ENCODE results near the gene ADGRV1. TPM values are rescaled to one million over a fixed set of nuclear protein-coding genes. Genes with fewer than 3 reads are reported as not detected.

Gene ADGRV1
- total RNA-seq, 1 experiment from 2014 or later = 6.8 TPM

DNA sequence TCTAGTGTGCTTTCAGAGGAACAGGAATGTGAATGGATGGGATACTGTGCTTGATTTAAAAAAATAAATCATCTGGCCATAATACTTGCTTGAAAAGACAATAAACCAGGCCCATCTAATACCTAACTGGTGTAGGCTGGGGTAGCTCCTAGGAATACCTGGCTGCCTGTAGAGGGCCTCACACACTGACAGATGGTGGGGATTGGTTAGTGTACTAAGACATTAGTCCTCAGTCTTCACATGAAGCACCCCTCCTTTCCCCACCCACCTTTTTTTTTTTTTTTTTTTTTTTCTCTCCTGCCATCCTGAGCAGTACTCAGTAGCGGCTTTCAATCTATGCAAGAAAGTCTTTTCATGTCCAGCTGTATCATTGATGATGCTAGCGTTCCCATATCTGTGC, 130.5 kb downstream of the ADGRV1 start:
- CTCF ChIA-PET = no interaction called here
- no peak overlapping the region for H3K4me3 ChIP-seq (ENCODE audit: low read depth, low read length, poor library complexity, severe bottlenecking)
- BruUV-seq (replicated peaks) = no TSS peak
- TF ChIP-seq, protein P1, sequence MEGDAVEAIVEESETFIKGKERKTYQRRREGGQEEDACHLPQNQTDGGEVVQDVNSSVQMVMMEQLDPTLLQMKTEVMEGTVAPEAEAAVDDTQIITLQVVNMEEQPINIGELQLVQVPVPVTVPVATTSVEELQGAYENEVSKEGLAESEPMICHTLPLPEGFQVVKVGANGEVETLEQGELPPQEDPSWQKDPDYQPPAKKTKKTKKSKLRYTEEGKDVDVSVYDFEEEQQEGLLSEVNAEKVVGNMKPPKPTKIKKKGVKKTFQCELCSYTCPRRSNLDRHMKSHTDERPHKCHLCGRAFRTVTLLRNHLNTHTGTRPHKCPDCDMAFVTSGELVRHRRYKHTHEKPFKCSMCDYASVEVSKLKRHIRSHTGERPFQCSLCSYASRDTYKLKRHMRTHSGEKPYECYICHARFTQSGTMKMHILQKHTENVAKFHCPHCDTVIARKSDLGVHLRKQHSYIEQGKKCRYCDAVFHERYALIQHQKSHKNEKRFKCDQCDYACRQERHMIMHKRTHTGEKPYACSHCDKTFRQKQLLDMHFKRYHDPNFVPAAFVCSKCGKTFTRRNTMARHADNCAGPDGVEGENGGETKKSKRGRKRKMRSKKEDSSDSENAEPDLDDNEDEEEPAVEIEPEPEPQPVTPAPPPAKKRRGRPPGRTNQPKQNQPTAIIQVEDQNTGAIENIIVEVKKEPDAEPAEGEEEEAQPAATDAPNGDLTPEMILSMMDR (conservative IDR thresholded peaks at IDR 0.05; ENCODE audit: low read depth, low read length) = no peak
- TF ChIP-seq EZH2 (IDR thresholded peaks at IDR 0.05; ENCODE audit: borderline replicate concordance, low read depth, low read length, poor library complexity, severe bottlenecking) = no peak
- no peaks in the 10 kb centered on the region for H3K27me3 ChIP-seq (replicated peaks; ENCODE audit: insufficient read depth, low read depth, low read length, poor library complexity)
- no peak overlapping the region for H3K27ac ChIP-seq (ENCODE audit: low read depth, low read length, poor library complexity, severe bottlenecking)
- intact Hi-C loops (cut with micrococcal nuclease; ENCODE audit: unreplicated experiment) = no loop called here
- no peaks in the 10 kb centered on the region for H3K36me3 ChIP-seq (ENCODE audit: insufficient read depth, low read length, poor library complexity, severe bottlenecking)
- POLR2A ChIA-PET (ENCODE audit: low non-redundant PET) = no interaction called here
- no peaks in the 10 kb centered on the region for H3K9me3 ChIP-seq (ENCODE audit: low read depth, low read length, poor library complexity, severe bottlenecking)
- DNase-seq (ENCODE audit: low spot score) = no peak
- H3K4me1 ChIP-seq (ENCODE audit: insufficient read depth, low read length, poor library complexity, severe bottlenecking) = no peaks in the 10 kb centered on the region

DNA sequence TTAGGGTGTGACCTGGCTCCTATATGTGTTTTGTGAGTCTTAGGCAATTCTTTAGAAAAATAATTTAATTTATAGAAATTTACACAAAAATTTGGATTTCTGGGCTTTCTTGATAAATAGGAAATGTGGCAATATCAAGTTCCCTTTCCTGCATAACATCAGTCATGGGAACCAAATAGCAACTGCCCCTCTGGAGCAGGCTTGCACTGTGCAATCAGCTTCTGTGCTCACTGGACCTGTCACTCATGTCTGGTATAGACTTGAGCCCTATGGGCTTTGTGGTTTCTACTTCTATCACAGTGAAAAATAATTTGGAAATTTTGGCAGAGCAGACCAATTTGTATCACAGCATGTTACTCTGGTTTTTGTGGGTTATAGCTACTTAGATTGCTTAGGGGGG, 131.7 kb downstream of the ADGRV1 start:
- Histone ChIP-seq H3K36me3 (ENCODE audit: insufficient read depth, low read length, poor library complexity, severe bottlenecking) (no peaks in the 10 kb centered on the region), H3K27ac (ENCODE audit: low read depth, low read length, poor library complexity, severe bottlenecking) (no peak overlapping the region), H3K9me3 (ENCODE audit: low read depth, low read length, poor library complexity, severe bottlenecking) (no peaks in the 10 kb centered on the region), H3K4me1 (ENCODE audit: insufficient read depth, low read length, poor library complexity, severe bottlenecking) (no peaks in the 10 kb centered on the region), H3K4me3 (ENCODE audit: low read depth, low read length, poor library complexity, severe bottlenecking) (no peak overlapping the region), H3K27me3 (replicated peaks; ENCODE audit: insufficient read depth, low read depth, low read length, poor library complexity) (no peaks in the 10 kb centered on the region)
- DNase-seq (ENCODE audit: low spot score) = no peak
- intact Hi-C loops (cut with micrococcal nuclease; ENCODE audit: unreplicated experiment) = no loop called here
- BruUV-seq (replicated peaks) = no TSS peak
- ChIA-PET CTCF (no interaction called here), POLR2A (ENCODE audit: low non-redundant PET) (no interaction called here)
- TF ChIP-seq EZH2 (IDR thresholded peaks at IDR 0.05; ENCODE audit: borderline replicate concordance, low read depth, low read length, poor library complexity, severe bottlenecking) = no peak
- TF ChIP-seq, protein P1 (conservative IDR thresholded peaks at IDR 0.05; ENCODE audit: low read depth, low read length) = no peak

GRCh38 chr5:90691533-90691932, 132.9 kb downstream of the ADGRV1 start:
- ChIA-PET CTCF (no interaction called here), POLR2A (ENCODE audit: low non-redundant PET) (no interaction called here)
- no TSS peak for BruUV-seq (replicated peaks)
- no peak for TF ChIP-seq EZH2 (IDR thresholded peaks at IDR 0.05; ENCODE audit: borderline replicate concordance, low read depth, low read length, poor library complexity, severe bottlenecking)
- TF ChIP-seq, protein P1 (conservative IDR thresholded peaks at IDR 0.05; ENCODE audit: low read depth, low read length) = no peak
- Histone ChIP-seq H3K36me3 (ENCODE audit: insufficient read depth, low read length, poor library complexity, severe bottlenecking) (no peaks in the 10 kb centered on the region), H3K27ac (ENCODE audit: low read depth, low read length, poor library complexity, severe bottlenecking) (no peak overlapping the region), H3K4me1 (ENCODE audit: insufficient read depth, low read length, poor library complexity, severe bottlenecking) (no peaks in the 10 kb centered on the region), H3K4me3 (ENCODE audit: low read depth, low read length, poor library complexity, severe bottlenecking) (no peak overlapping the region), H3K9me3 (ENCODE audit: low read depth, low read length, poor library complexity, severe bottlenecking) (no peaks in the 10 kb centered on the region), H3K27me3 (replicated peaks; ENCODE audit: insufficient read depth, low read depth, low read length, poor library complexity) (no peaks in the 10 kb centered on the region)
- intact Hi-C loops (cut with micrococcal nuclease; ENCODE audit: unreplicated experiment) = no loop called here
- no peak for DNase-seq (ENCODE audit: low spot score)

Data from A673 (cell line).